GM18873 (cell line): Measurements from ENCODE around the gene BTG4.

ENCODE experiments used
- ATAC-seq: cut with Tn5 transposase; IDR thresholded peaks from one replicate; pipeline ENCODE4 v1.9.1; 2021; ENCODE audit warnings: mild to moderate bottlenecking, moderate library complexity, moderate number of reproducible peaks; ENCODE audit not compliant: unreplicated experiment, low FRiP score

BTG4 gene

GRCh38 chr11:111512296-111513239 lies at the start of gene BTG4:
Gene BTG4 (minus strand): TSS chr11:111512386. CDS start chr11:111498776, 13,610 bp downstream.
- no peak for ATAC-seq

- ATAC-seq: no peak
Measured at GRCh38 chr11:111561791-111562325, 49.7 kb upstream of the BTG4 start.

- ATAC-seq: no peak
Measured at GRCh38 chr11:111561306-111561705, 49.1 kb upstream of the BTG4 start.

- no peak for ATAC-seq
Measured at GRCh38 chr11:111560800-111561199, 48.6 kb upstream of the BTG4 start.

GRCh38 chr11:111559800-111560464 lies 47.7 kb upstream of the BTG4 start:
- no peak for ATAC-seq

GRCh38 chr11:111557425-111558111 lies 45.4 kb upstream of the BTG4 start:
- no peak for ATAC-seq

GRCh38 chr11:111555255-111555654 lies 43.1 kb upstream of the BTG4 start:
- ATAC-seq: no peak

GRCh38 chr11:111554532-111554931 lies 42.3 kb upstream of the BTG4 start:
- ATAC-seq: no peak

GRCh38 chr11:111550258-111550657 lies 38.1 kb upstream of the BTG4 start:
- no peak for ATAC-seq

GRCh38 chr11:111549869-111550203 lies 37.6 kb upstream of the BTG4 start:
- ATAC-seq: no peak

GRCh38 chr11:111549196-111549868 lies 37.1 kb upstream of the BTG4 start:
- ATAC-seq: no peak

GRCh38 chr11:111548525-111548924 lies 36.3 kb upstream of the BTG4 start:
- ATAC-seq: no peak

GRCh38 chr11:111542606-111543275 lies 30.6 kb upstream of the BTG4 start:
- no peak for ATAC-seq

- ATAC-seq: no peak
Measured at GRCh38 chr11:111541254-111542061, 29.3 kb upstream of the BTG4 start.

GRCh38 chr11:111540937-111541253 lies 28.7 kb upstream of the BTG4 start:
- ATAC-seq: no peak

GRCh38 chr11:111540114-111540936 lies 28.1 kb upstream of the BTG4 start, which contains the start of gene LAYN:
Gene LAYN (plus strand): TSS chr11:111540720. CDS start chr11:111540844, 124 bp downstream.
- no peak for ATAC-seq

- no peak for ATAC-seq
Measured at GRCh38 chr11:111539426-111540113, 27.4 kb upstream of the BTG4 start.
